GM23338 (cell line): ENCODE measurements around the gene AGBL4.

Experiments
- CTCF ChIP-seq, 2 experiments: fragments of 200-600 bp in 1 of 2; sonication (generic) in 1 of 2; conservative IDR thresholded peaks; 2 replicates each; pipeline versions ENCODE4 v1.5.1 to v1.6.1; 2016 to 2017; ENCODE audit warnings: antibody characterized with exemption in 2 of 2, low read depth in 2 of 2, mild to moderate bottlenecking in 2 of 2, moderate library complexity in 1 of 2
- EZH2 ChIP-seq: fragments of 200-600 bp; sonication (generic); IDR thresholded peaks from one replicate; pipeline ENCODE4 v1.8.0; 2017; ENCODE audit warnings: antibody characterized with exemption, mild to moderate bottlenecking, low read depth; ENCODE audit not compliant: unreplicated experiment
- EZH2phosphoT487 ChIP-seq: fragments of 200-600 bp; sonication (generic); IDR thresholded peaks from one replicate; pipeline ENCODE4 v1.8.1; 2018; ENCODE audit warnings: antibody characterized with exemption; ENCODE audit not compliant: unreplicated experiment
- JUNB ChIP-seq: IDR thresholded peaks from one replicate; pipeline ENCODE4 v1.6.1; 2016; ENCODE audit warnings: antibody characterized with exemption; ENCODE audit not compliant: unreplicated experiment
- POLR2AphosphoS5 ChIP-seq: IDR thresholded peaks from 2 replicates; pipeline ENCODE4 v1.6.1; 2016; ENCODE audit warnings: antibody characterized with exemption, low read depth
- REST ChIP-seq: IDR thresholded peaks from one replicate; pipeline ENCODE4 v1.6.1; 2018; ENCODE audit warnings: antibody characterized with exemption; ENCODE audit not compliant: unreplicated experiment
- STAT1 ChIP-seq: IDR thresholded peaks from one replicate; pipeline ENCODE4 v1.6.1; 2016; ENCODE audit warnings: antibody characterized with exemption; ENCODE audit not compliant: unreplicated experiment
- ZNF114 ChIP-seq: fragments of 250-450 bp; sonication (Bioruptor Pico); IDR thresholded peaks from 2 replicates; pipeline ENCODE4 v1.5.0; 2020; ENCODE audit warnings: mild to moderate bottlenecking, moderate library complexity

GRCh38 chr1:48744032-48744431, 1279.7 kb downstream of the AGBL4 start:
- TF ChIP-seq CTCF (conservative IDR thresholded peaks at IDR 0.05; ENCODE audit: low read depth in 2 of 2): no peak
- TF ChIP-seq STAT1: no peak
- TF ChIP-seq REST: no peak
- TF ChIP-seq ZNF114: no peak
- TF ChIP-seq POLR2AphosphoS5: no peak
- TF ChIP-seq EZH2phosphoT487: no peak
- no peak for TF ChIP-seq JUNB
- TF ChIP-seq EZH2: no peak
